SK-N-SH (cell line): ENCODE measurements around the gene CYP2C9.

Source experiments
- CTCF ChIP-seq: fragments of 200-600 bp; sonication (generic); IDR thresholded peaks from 2 replicates; pipeline ENCODE4 v1.6.1; 2017; ENCODE audit warnings: antibody characterized with exemption, mild to moderate bottlenecking, moderate library complexity
- MAX ChIP-seq: IDR thresholded peaks from 2 replicates; pipeline ENCODE4 v1.4.0; 2012; ENCODE audit warnings: low read depth
- MEF2A ChIP-seq: IDR thresholded peaks from 2 replicates; pipeline ENCODE4 v1.4.0; 2012; ENCODE audit warnings: low read depth, borderline replicate concordance
- POLR2AphosphoS5 ChIP-seq: IDR thresholded peaks from 2 replicates; pipeline ENCODE4 v1.6.1; 2012; ENCODE audit warnings: low read depth, low read length
- REST ChIP-seq: IDR thresholded peaks from 2 replicates; pipeline ENCODE4 v1.6.1; 2012; ENCODE audit warnings: mild to moderate bottlenecking, low read depth, low read length, moderate library complexity
- USF1 ChIP-seq: IDR thresholded peaks from 2 replicates; pipeline ENCODE4 v1.4.0; 2012; ENCODE audit warnings: low read depth, borderline replicate concordance
- YY1 ChIP-seq: IDR thresholded peaks from 2 replicates; pipeline ENCODE4 v1.4.0; 2012; ENCODE audit warnings: low read depth, mild to moderate bottlenecking

- TF ChIP-seq CTCF (no peak), YY1 (no peak), USF1 (no peak), REST (no peak), MEF2A (no peak), MAX (no peak), POLR2AphosphoS5 (no peak)
Measured at GRCh38 chr10:94992811-94993210, 54.4 kb downstream of the CYP2C9 start.
